Hepatocyte (in vitro differentiated cells): Measurements from ENCODE around the gene MAGI3. TPM values are rescaled to one million over a fixed set of nuclear protein-coding genes. Genes with fewer than 3 reads are reported as not detected.
A peak's percentile ranks its signal among the peaks of the same experiment; 100 is the strongest.

Source experiments
- DNase-seq: peaks from one replicate; pipeline ENCODE4 v3.0.0-alpha.2; 2016; ENCODE audit warnings: low spot score
- H2AFZ ChIP-seq: fragments of 200-600 bp; sonication (generic); 2 replicates; pipeline ENCODE4 v1.6.0; 2016; ENCODE audit warnings: antibody characterized with exemption, mild to moderate bottlenecking
- H3K27ac ChIP-seq: fragments of 200-600 bp; sonication (generic); 2 replicates; pipeline ENCODE4 v1.5.1; 2016; ENCODE audit warnings: mild to moderate bottlenecking
- H3K27me3 ChIP-seq: fragments of 200-600 bp; sonication (generic); 2 replicates; pipeline ENCODE4 v1.6.1; 2016
- H3K36me3 ChIP-seq: fragments of 200-600 bp; sonication (generic); replicated peaks from 2 replicates; pipeline ENCODE4 v1.5.1; 2016; ENCODE audit warnings: low read depth; ENCODE audit not compliant: insufficient read depth
- H3K4me1 ChIP-seq: fragments of 200-600 bp; sonication (generic); 2 replicates; pipeline ENCODE4 v1.5.1; 2016; ENCODE audit warnings: mild to moderate bottlenecking, moderate library complexity; ENCODE audit not compliant: insufficient read depth
- H3K4me2 ChIP-seq: fragments of 200-600 bp; sonication (generic); 2 replicates; pipeline ENCODE4 v1.6.0; 2016
- H3K4me3 ChIP-seq: fragments of 200-600 bp; sonication (generic); 2 replicates; pipeline ENCODE4 v1.5.1; 2016; ENCODE audit warnings: mild to moderate bottlenecking
- H3K79me2 ChIP-seq: fragments of 200-600 bp; sonication (generic); 2 replicates; pipeline ENCODE4 v1.6.0; 2017; ENCODE audit warnings: mild to moderate bottlenecking
- H3K9me2 ChIP-seq: fragments of 200-600 bp; sonication (generic); replicated peaks from 2 replicates; pipeline ENCODE4 v1.6.0; 2017; ENCODE audit warnings: mild to moderate bottlenecking; ENCODE audit not compliant: insufficient read depth
- H3K9me3 ChIP-seq: fragments of 200-600 bp; sonication (generic); 2 replicates; pipeline ENCODE4 v1.5.1; 2016; ENCODE audit warnings: low read depth, mild to moderate bottlenecking
- H4K20me1 ChIP-seq: fragments of 200-600 bp; sonication (generic); 2 replicates; pipeline ENCODE4 v1.6.0; 2016; ENCODE audit warnings: mild to moderate bottlenecking; ENCODE audit not compliant: insufficient read depth, poor library complexity, severe bottlenecking
- CTCF ChIP-seq: fragments of 200-600 bp; sonication (generic); IDR thresholded peaks from 2 replicates; pipeline ENCODE4 v1.5.1; 2016; ENCODE audit warnings: antibody characterized with exemption, mild to moderate bottlenecking; ENCODE audit not compliant: poor library complexity
- EZH2 ChIP-seq: fragments of 200-600 bp; sonication (generic); IDR thresholded peaks from 2 replicates; pipeline ENCODE4 v1.6.1; 2016; ENCODE audit warnings: antibody characterized with exemption, mild to moderate bottlenecking, borderline replicate concordance
- EZH2phosphoT487 ChIP-seq: fragments of 200-600 bp; sonication (generic); IDR thresholded peaks from one replicate; pipeline ENCODE4 v1.6.1; 2018; ENCODE audit warnings: antibody characterized with exemption, mild to moderate bottlenecking, low read depth, moderate library complexity; ENCODE audit not compliant: unreplicated experiment, severe bottlenecking
- WGBS: methylation state at CpG from one replicate; pipeline ENCODE4 v1.1.6; 2016; ENCODE audit warnings: low lambda C conversion rate; ENCODE audit errors: missing lambda C conversion rate; 5-methylcytosine and 5-hydroxymethylcytosine counted together
- polyA plus RNA-seq: library from polyadenylated mRNA; unstranded; fragments of >200 nt; fragmentation: Nextera tagmentation; extraction: Ambion mirVana; gene quantifications from 2 replicates; pipeline ENCODE4 v1.2.1, GENCODE V29; 2016
- total RNA-seq: library from RNA; depleted of rRNA; stranded (reverse); fragments of >200 nt; gene quantifications from 2 replicates; pipeline ENCODE4 v1.2.3, GENCODE V29; 2014

Gene MAGI3
- total and polyA plus RNA-seq, 2 experiments from 2014 or later = 15.9 to 22.4 TPM

- H3K27me3 ChIP-seq = no peaks in the 10 kb centered on the region
- 44% methylated on average over 1 of the region's 1 CpG for whole genome bisulfite sequencing
- TF ChIP-seq EZH2phosphoT487 = no peak
- TF ChIP-seq CTCF = no peak
- no peak for TF ChIP-seq EZH2
- no peak overlapping the region for H3K4me3 ChIP-seq
- H3K9me3 ChIP-seq = no peaks in the 10 kb centered on the region
- H3K27ac ChIP-seq = peak overlapping the region; percentile 57
- no peaks in the 10 kb centered on the region for H3K36me3 ChIP-seq
- H3K4me2 ChIP-seq = peak overlapping the region; percentile 21
- no peak overlapping the region for H2AFZ ChIP-seq
- H3K79me2 ChIP-seq = peaks cover 66% of the 10 kb centered on the region
- DNase-seq = no peak
- no peaks in the 10 kb centered on the region for H3K4me1 ChIP-seq
- no peaks in the 10 kb centered on the region for H4K20me1 ChIP-seq
- no peaks in the 10 kb centered on the region for H3K9me2 ChIP-seq
These were observed 144.6 kb downstream of the MAGI3 start for GRCh38 chr1:113534875-113535274.

GRCh38 chr1:113536182-113536780 lies 146.0 kb downstream of the MAGI3 start:
- Histone ChIP-seq H3K9me3 (no peaks in the 10 kb centered on the region), H3K36me3 (no peaks in the 10 kb centered on the region), H3K27ac (no peak overlapping the region), H3K4me2 (no peak overlapping the region), H3K79me2 (peaks cover 68% of the 10 kb centered on the region), H3K9me2 (no peaks in the 10 kb centered on the region), H3K4me3 (no peak overlapping the region), H4K20me1 (no peaks in the 10 kb centered on the region), H2AFZ (no peak overlapping the region), H3K27me3 (no peaks in the 10 kb centered on the region), H3K4me1 (peaks cover 4% of the 10 kb centered on the region)
- WGBS = 85% methylated on average over 1 of the region's 1 CpG
- no peak for DNase-seq
- no peak for TF ChIP-seq EZH2phosphoT487
- no peak for TF ChIP-seq CTCF
- TF ChIP-seq EZH2 = no peak

GRCh38 chr1:113538225-113538624 lies 147.9 kb downstream of the MAGI3 start:
- H3K4me3 ChIP-seq = no peak overlapping the region
- H3K9me2 ChIP-seq = no peaks in the 10 kb centered on the region
- no peak overlapping the region for H3K27ac ChIP-seq
- no peaks in the 10 kb centered on the region for H3K9me3 ChIP-seq
- no peaks in the 10 kb centered on the region for H3K27me3 ChIP-seq
- no peaks in the 10 kb centered on the region for H3K36me3 ChIP-seq
- H4K20me1 ChIP-seq = no peaks in the 10 kb centered on the region
- peaks cover 15% of the 10 kb centered on the region for H3K4me1 ChIP-seq
- 93% methylated on average over 3 of the region's 3 CpGs for WGBS
- TF ChIP-seq EZH2phosphoT487 (no peak), EZH2 (no peak), CTCF (no peak)
- H3K4me2 ChIP-seq = no peak overlapping the region
- H3K79me2 ChIP-seq = peaks cover 62% of the 10 kb centered on the region
- H2AFZ ChIP-seq = no peak overlapping the region
- DNase-seq = no peak
